Body of pancreas (tissue), 4 donors: ENCODE results near the gene ALDH1A3. TPM values are rescaled to one million over a fixed set of nuclear protein-coding genes. Genes with fewer than 3 reads are reported as not detected.

ENCODE experiments used
- ATAC-seq: fragments of 150-250 bp; one replicate; pipeline ENCODE4 v1.9.1; 2016
- DNase-seq, 4 donors: peaks; one replicate each; pipeline ENCODE4 v3.0.0-alpha.2; 2019
- H3K27ac ChIP-seq, 4 donors: fragments of 200-600 bp; sonication (generic); 1 replicate in 3 of 4; 2 replicates in 1 of 4; pipeline versions ENCODE4 v1.5.1 to v1.6.1; 2016 to 2019; ENCODE audit warnings: mild to moderate bottlenecking in 1 of 4, mixed read lengths in 1 of 4, moderate library complexity in 1 of 4
- H3K27me3 ChIP-seq, 2 donors: fragments of 200-600 bp; sonication (generic); one replicate each; pipeline ENCODE4 v1.6.0; 2016; ENCODE audit warnings: mild to moderate bottlenecking in 1 of 2
- H3K36me3 ChIP-seq, 2 donors: fragments of 200-600 bp; sonication (generic); replicated peaks in 1 of 2; 2 replicates each; pipeline ENCODE4 v1.5.1; 2016; ENCODE audit warnings: low read depth in 2 of 2; ENCODE audit not compliant: insufficient read depth in 1 of 2
- H3K4me1 ChIP-seq: fragments of 200-600 bp; sonication (generic); one replicate; pipeline ENCODE4 v1.6.0; 2016
- H3K4me3 ChIP-seq, 2 donors: fragments of 200-600 bp; sonication (generic); 1 replicate in 1 of 2; 2 replicates in 1 of 2; pipeline ENCODE4 v1.5.1; 2016 to 2019
- H3K9me3 ChIP-seq, 3 donors: fragments of 200-600 bp; sonication (generic); 1 replicate in 2 of 3; 2 replicates in 1 of 3; pipeline ENCODE4 v1.5.1; 2016
- CTCF ChIP-seq, 7 experiments: fragments of 450-650 bp in 4 of 7; fragments of 200-600 bp in 3 of 7; sonication (generic) in 3 of 7; IDR thresholded peaks; one replicate each; pipeline ENCODE4 v1.5.1; 2016 to 2019; ENCODE audit warnings: antibody characterized with exemption in 7 of 7
- POLR2A ChIP-seq, 3 donors: fragments of 450-650 bp; IDR thresholded peaks; one replicate each; pipeline ENCODE4 v1.6.1; 2016; ENCODE audit warnings: antibody characterized with exemption in 3 of 3, mild to moderate bottlenecking in 2 of 3
- WGBS, 2 donors: methylation state at CpG; one replicate each; pipeline ENCODE4 v1.1.5; 2017; 5-methylcytosine and 5-hydroxymethylcytosine counted together
- intact Hi-C: fragments of 100-400 bp; cut with DNase I; formaldehyde crosslinking; loops from one replicate; pipeline ENCODE4 v1.15.1; 2023
- total RNA-seq, 2 donors: library from RNA; depleted of rRNA; stranded (reverse); fragments of >200 nt; gene quantifications; one replicate each; pipeline ENCODE4 v1.1.0, GENCODE V29; 2016

Gene ALDH1A3
- total RNA-seq, 2 donors from 2014 or later = 19.5 to 33.9 TPM

DNA sequence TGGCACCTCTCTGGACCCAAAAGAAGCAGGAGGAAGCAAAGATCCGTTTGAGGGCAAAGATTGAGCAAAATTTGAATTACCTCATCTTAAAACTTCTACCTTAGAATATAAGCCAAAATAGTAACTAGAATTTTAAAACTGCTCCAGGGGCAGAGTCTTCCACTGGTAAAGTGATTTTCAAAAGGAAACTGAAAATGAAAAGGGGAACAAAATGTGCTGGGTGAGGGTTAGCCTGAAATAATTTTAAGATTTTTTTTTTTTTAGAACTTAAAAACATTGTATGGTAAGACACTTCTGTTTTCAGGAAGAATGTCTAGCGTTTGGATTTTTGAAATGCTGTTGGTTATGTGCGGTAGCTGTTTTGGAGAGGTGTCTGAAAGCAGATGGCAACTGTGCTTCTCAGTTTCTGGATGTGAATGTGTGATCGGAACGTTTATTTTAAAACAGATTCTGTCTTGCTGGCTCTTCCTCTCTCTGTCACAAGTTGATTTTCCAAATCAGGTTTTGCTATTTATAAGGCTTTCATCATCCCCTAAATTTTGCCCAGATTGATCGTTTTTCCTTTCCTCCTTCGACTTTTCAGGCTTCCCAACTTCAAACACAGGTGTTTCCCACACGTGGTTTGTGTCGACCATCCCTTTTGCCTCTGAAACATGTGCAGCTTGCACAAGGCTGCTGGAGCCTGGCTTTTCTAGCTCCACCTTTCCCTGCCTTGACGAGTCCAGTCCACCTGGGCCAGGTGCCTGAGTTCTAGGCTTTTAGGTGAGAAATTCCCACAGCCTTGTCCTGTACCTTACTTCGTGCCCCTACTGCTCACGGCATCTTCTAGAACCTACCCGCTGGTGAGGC is 42.8 kb downstream of the ALDH1A3 start:
- H3K4me3 ChIP-seq = no peak overlapping the region
- TF ChIP-seq CTCF (IDR thresholded peaks at IDR 0.05) = no peak
- intact Hi-C loops = no loop called here
- DNase-seq (no peak), ATAC-seq (no peak)
- no peaks in the 10 kb centered on the region for H3K27me3 ChIP-seq
- 66 to 78% methylated on average over 13 of the region's 13 CpGs for WGBS, 2 donors
- no peak overlapping the region for H3K27ac ChIP-seq
- no peaks in the 10 kb centered on the region for H3K9me3 ChIP-seq
- H3K36me3 ChIP-seq = no peaks in the 10 kb centered on the region
- H3K4me1 ChIP-seq = peaks cover 16% of the 10 kb centered on the region

DNA sequence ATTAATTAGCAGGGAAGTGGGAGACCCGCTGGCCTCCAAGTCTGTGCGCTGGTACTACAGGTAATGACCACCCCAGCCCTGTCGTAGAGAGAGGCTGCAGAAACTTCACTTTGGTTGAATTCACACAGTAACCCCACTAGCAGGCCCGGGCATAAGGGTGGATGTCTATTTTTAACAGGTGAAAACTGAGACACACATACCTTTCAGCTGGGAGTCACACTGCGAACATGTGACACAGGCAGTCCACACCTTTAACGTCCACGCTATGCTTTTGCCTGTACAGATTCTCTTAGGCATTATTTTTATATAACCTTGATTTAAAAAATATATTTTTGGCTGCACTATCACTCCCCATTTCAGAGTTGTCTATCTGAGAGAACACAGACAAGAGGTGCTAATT is 43.4 kb downstream of the ALDH1A3 start:
- TF ChIP-seq POLR2A (IDR thresholded peaks at IDR 0.05) (no peak), CTCF (IDR thresholded peaks at IDR 0.05) (no peak)
- DNase-seq (no peak), ATAC-seq (no peak)
- Histone ChIP-seq H3K9me3 (no peaks in the 10 kb centered on the region), H3K27ac (no peak overlapping the region), H3K4me1 (peaks cover 11% of the 10 kb centered on the region), H3K36me3 (no peaks in the 10 kb centered on the region), H3K27me3 (no peaks in the 10 kb centered on the region), H3K4me3 (no peak overlapping the region)
- 85 to 92% methylated on average over 7 of the region's 7 CpGs for WGBS, 2 donors
- intact Hi-C loops = no loop called here

DNA sequence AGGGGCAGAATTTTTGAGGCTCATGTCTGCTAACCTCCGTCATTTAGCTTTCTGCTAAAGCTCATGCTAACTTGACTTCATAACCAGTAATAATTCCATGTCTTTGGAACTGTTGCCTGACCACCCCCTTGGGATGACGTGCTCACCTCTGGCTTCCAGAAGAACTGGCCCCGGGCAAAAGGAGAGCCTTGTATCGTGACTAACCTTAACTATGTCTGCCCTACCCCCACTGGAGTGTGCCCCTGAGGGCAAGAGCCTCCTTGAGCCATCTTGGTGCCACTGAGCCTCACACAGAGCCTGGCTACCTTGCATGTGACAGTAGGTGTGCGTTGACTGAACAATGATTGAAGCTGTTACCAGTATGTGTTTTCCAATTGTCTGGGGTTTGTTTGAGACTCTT is 44.3 kb downstream of the ALDH1A3 start:
- Histone ChIP-seq H3K36me3 (no peaks in the 10 kb centered on the region), H3K9me3 (no peaks in the 10 kb centered on the region), H3K27me3 (no peaks in the 10 kb centered on the region), H3K27ac (no peak overlapping the region), H3K4me1 (peaks cover 11% of the 10 kb centered on the region), H3K4me3 (no peak overlapping the region)
- ATAC-seq (no peak), DNase-seq (no peak)
- WGBS, 2 donors = 78 to 81% methylated on average over 4 to 5 of the region's 5 CpGs
- TF ChIP-seq CTCF (IDR thresholded peaks at IDR 0.05) (no peak), POLR2A (IDR thresholded peaks at IDR 0.05) (no peak)
- intact Hi-C loops = no loop called here

DNA sequence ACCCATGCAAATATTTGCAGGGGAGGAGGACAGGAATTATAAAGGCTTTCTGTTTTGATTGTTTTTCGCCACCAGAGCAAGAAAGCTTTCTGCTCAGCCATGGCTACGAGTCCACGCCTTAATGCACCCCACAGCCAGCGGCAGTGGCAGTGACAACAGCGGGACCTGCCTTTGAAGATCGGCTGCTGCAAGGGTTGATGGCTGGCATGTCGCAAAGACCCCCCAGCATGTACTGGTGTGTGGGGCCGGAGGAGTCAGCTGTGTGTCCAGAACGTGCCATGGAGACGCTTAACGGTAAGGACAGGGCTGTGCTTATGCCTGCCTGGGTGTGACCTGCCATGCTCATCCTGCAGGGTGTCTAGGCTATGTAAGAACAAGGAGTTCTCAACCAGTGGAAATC is 44.8 kb downstream of the ALDH1A3 start:
- H3K9me3 ChIP-seq = no peaks in the 10 kb centered on the region
- no peaks in the 10 kb centered on the region for H3K36me3 ChIP-seq
- TF ChIP-seq CTCF (IDR thresholded peaks at IDR 0.05) = no peak
- no peak for TF ChIP-seq POLR2A (IDR thresholded peaks at IDR 0.05)
- ATAC-seq (no peak), DNase-seq (no peak)
- intact Hi-C loops = no loop called here
- peaks cover 11% of the 10 kb centered on the region for H3K4me1 ChIP-seq
- 93 to 95% methylated on average over 11 of the region's 11 CpGs for WGBS, 2 donors
- H3K27ac ChIP-seq = no peak overlapping the region
- H3K27me3 ChIP-seq = no peaks in the 10 kb centered on the region
- no peak overlapping the region for H3K4me3 ChIP-seq

DNA sequence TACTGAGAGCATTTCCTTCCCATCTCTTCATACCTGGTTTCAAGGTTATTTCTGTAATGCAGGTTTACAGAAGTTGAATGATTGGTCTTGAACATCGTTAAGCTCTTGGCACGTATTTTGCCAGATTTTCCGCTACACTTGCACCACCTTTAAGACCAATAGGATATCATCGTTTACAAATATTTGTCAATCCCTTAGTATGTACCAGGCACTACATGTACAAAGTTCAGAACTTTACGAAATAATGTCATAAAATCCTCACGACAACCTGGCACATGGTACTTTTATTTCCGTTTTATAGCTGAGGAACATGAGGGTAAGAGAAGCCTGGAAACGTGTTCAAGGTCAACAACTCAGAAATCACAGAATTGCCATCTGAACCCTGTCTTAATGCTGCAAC is 45.8 kb downstream of the ALDH1A3 start:
- Histone ChIP-seq H3K9me3 (no peaks in the 10 kb centered on the region), H3K36me3 (no peaks in the 10 kb centered on the region), H3K4me1 (peaks cover 4% of the 10 kb centered on the region), H3K4me3 (no peak overlapping the region), H3K27me3 (no peaks in the 10 kb centered on the region), H3K27ac (no peak overlapping the region)
- ATAC-seq = no peak
- no peak for DNase-seq
- WGBS, 2 donors = 85 to 87% methylated on average over 8 of the region's 8 CpGs
- TF ChIP-seq CTCF (IDR thresholded peaks at IDR 0.05) (no peak), POLR2A (IDR thresholded peaks at IDR 0.05) (no peak)
- intact Hi-C loops = no loop called here
